ENCODE measurements around the gene ERC1.

- no peak for TF ChIP-seq CTCF (IDR thresholded peaks at IDR 0.05)
- TF ChIP-seq POLR2A (IDR thresholded peaks at IDR 0.05) = no peak
Measured at GRCh38 chr12:1531153-1531653, 540.2 kb downstream of the ERC1 start.

All from uterus (tissue), 2 donors.